Gastrocnemius medialis (tissue), 4 donors: ENCODE results near the gene ABTB1. TPM values are rescaled to one million over a fixed set of nuclear protein-coding genes. Genes with fewer than 3 reads are reported as not detected.

ENCODE experiments used
- ATAC-seq, 2 donors: fragments of 150-250 bp; one replicate each; pipeline ENCODE4 v1.9.1; 2016
- DNase-seq, 2 donors: peaks; one replicate each; pipeline ENCODE4 v3.0.0-alpha.2; 2019
- H3K27ac ChIP-seq, 4 donors: fragments of 200-600 bp; sonication (generic); 1 replicate in 1 of 4; 2 replicates in 3 of 4; pipeline ENCODE4 v1.5.1; 2016 to 2018; ENCODE audit warnings: mild to moderate bottlenecking in 2 of 4, moderate library complexity in 1 of 4
- H3K27me3 ChIP-seq, 3 donors: fragments of 200-600 bp; sonication (generic) in 2 of 3; 1 replicate in 1 of 3; 2 replicates in 2 of 3; pipeline versions ENCODE4 v1.5.1 to v1.6.0; 2016 to 2019; ENCODE audit warnings: mild to moderate bottlenecking in 1 of 3, moderate library complexity in 1 of 3
- H3K36me3 ChIP-seq, 2 donors: fragments of 200-600 bp; sonication (generic) in 1 of 2; one replicate each; pipeline ENCODE4 v1.5.1; 2017 to 2018
- H3K4me1 ChIP-seq, 2 donors: fragments of 200-600 bp; sonication (generic) in 1 of 2; one replicate each; pipeline ENCODE4 v1.5.1; 2016 to 2017; ENCODE audit warnings: mild to moderate bottlenecking in 2 of 2
- H3K4me3 ChIP-seq, 4 donors: fragments of 200-600 bp; sonication (generic) in 3 of 4; 1 replicate in 1 of 4; 2 replicates in 3 of 4; pipeline ENCODE4 v1.5.1; 2016 to 2019; ENCODE audit warnings: mild to moderate bottlenecking in 2 of 4
- H3K9me3 ChIP-seq, 3 donors: fragments of 200-600 bp; sonication (generic) in 2 of 3; 1 replicate in 1 of 3; 2 replicates in 2 of 3; pipeline ENCODE4 v1.5.1; 2016 to 2019
- CTCF ChIP-seq, 5 experiments: fragments of 450-650 bp in 3 of 5; fragments of 200-600 bp in 2 of 5; sonication (generic) in 2 of 5; IDR thresholded peaks in 4 of 5; conservative IDR thresholded peaks in 1 of 5; 1 replicate in 4 of 5; 2 replicates in 1 of 5; pipeline ENCODE4 v1.5.1; 2016 to 2019; ENCODE audit warnings: antibody characterized with exemption in 5 of 5, mild to moderate bottlenecking in 3 of 5, moderate library complexity in 3 of 5
- POLR2A ChIP-seq, 2 donors: fragments of 450-650 bp; IDR thresholded peaks; one replicate each; pipeline ENCODE4 v1.6.1; 2017; ENCODE audit warnings: antibody characterized with exemption in 2 of 2, mild to moderate bottlenecking in 2 of 2, moderate library complexity in 2 of 2
- in situ Hi-C, 4 donors: fragments of 200-750 bp; cut with MboI; loops; one replicate each; pipeline versions ENCODE4 v1.15.0 to v1.8.0; 2017; ENCODE audit warnings: low sequenced_read_pairs in 4 of 4
- intact Hi-C: fragments of 100-400 bp; cut with DNase I; formaldehyde crosslinking; loops from one replicate; pipeline ENCODE4 v1.15.1; 2023; ENCODE audit warnings: low total_unique reads
- total RNA-seq, 4 donors: library from RNA; depleted of rRNA; stranded (reverse); fragments of >200 nt; gene quantifications; one replicate each; pipeline versions ENCODE4 v1.1.0 to v1.2.3, GENCODE V29; 2016

The ABTB1 gene
- total RNA-seq, 4 donors from 2014 or later, result 22.9 to 37.5 (median 30.1) TPM

GRCh38 chr3:127718245-127718915 is 45.6 kb downstream of the ABTB1 start:
- no peak for TF ChIP-seq POLR2A (IDR thresholded peaks at IDR 0.05)
- TF ChIP-seq CTCF (IDR thresholded peaks at IDR 0.05 in 4 of 5, conservative IDR thresholded peaks at IDR 0.05 in 1 of 5), result no peak
- intact Hi-C loops, result no loop called here
- no peak for ATAC-seq
- Histone ChIP-seq H3K27ac (peak overlapping the region in 3 of 4 donors; percentile 29 to 71 (median 54)), H3K36me3 (peaks cover 0 to 23% of the 10 kb centered on the region in 2 donors), H3K4me1 (peaks cover 15 to 57% of the 10 kb centered on the region in 2 donors), H3K27me3 (no peaks in the 10 kb centered on the region), H3K4me3 (no peak overlapping the region), H3K9me3 (no peaks in the 10 kb centered on the region)
- in situ Hi-C loops, result no loop called here
- no peak for DNase-seq

- H3K36me3 ChIP-seq, result peaks cover 0 to 23% of the 10 kb centered on the region in 2 donors
- intact Hi-C loops, result no loop called here
Measured at GRCh38 chr3:127718916-127719290, 46.2 kb downstream of the ABTB1 start.

GRCh38 chr3:127719369-127719768 is 46.6 kb downstream of the ABTB1 start:
- peaks cover 0 to 23% of the 10 kb centered on the region in 2 donors for H3K36me3 ChIP-seq
- ATAC-seq (no peak), DNase-seq (no peak)
- no peaks in the 10 kb centered on the region for H3K9me3 ChIP-seq
- peaks cover 12 to 52% of the 10 kb centered on the region in 2 donors for H3K4me1 ChIP-seq
- H3K27ac ChIP-seq, result peak overlapping the region in 3 of 4 donors; percentile 18 to 71 (median 54)
- intact Hi-C loops (no loop called here), in situ Hi-C loops (no loop called here)
- H3K27me3 ChIP-seq, result no peaks in the 10 kb centered on the region
- no peak for TF ChIP-seq CTCF (IDR thresholded peaks at IDR 0.05 in 4 of 5, conservative IDR thresholded peaks at IDR 0.05 in 1 of 5)
- no peak for TF ChIP-seq POLR2A (IDR thresholded peaks at IDR 0.05)
- H3K4me3 ChIP-seq, result no peak overlapping the region

More at GRCh38 chr3:127718916-127719290, 46.2 kb downstream of the ABTB1 start:
- Histone ChIP-seq H3K4me3 (no peak overlapping the region), H3K4me1 (peaks cover 12 to 56% of the 10 kb centered on the region in 2 donors), H3K27ac (peak overlapping the region in 3 of 4 donors; percentile 18 to 71 (median 54)), H3K9me3 (no peaks in the 10 kb centered on the region), H3K27me3 (no peaks in the 10 kb centered on the region)
- in situ Hi-C loops, result no loop called here
- no peak for DNase-seq
- TF ChIP-seq POLR2A (IDR thresholded peaks at IDR 0.05), result no peak
- TF ChIP-seq CTCF (IDR thresholded peaks at IDR 0.05 in 4 of 5, conservative IDR thresholded peaks at IDR 0.05 in 1 of 5), result no peak
- no peak for ATAC-seq

DNA sequence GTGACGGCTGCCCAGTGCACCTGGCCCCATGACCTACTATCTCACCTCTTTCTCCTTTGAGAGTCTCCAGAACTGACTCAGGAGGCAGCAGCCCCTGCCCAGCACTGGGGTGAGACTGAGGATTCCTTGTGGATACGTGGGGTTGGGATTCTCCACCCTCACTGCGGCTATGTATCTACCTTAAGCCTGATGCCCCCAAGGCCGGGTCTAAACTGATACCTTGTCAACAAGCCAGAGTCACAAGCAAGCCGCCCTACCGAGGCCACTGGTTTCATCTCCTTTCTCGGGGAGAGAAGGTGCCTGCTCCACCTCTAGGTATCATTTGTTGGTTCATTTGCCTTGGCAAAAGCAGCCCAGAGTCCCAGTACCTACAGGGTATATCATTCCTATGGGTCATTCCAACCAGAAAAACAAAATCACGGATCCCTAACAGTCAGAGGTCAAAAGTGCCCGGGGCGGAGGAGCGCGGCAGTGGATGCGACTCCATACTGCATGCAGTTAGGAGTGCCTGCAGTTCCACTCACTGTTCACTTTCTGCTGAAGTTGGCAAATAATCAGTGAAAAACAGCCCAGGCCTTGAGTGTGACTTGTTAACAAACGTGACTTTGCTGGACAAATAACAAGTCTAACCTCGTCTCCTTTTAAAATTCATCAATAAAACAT is 47.5 kb downstream of the ABTB1 start:
- Histone ChIP-seq H3K27ac (peak overlapping the region in 2 of 4 donors; percentile 1 to 49), H3K4me1 (peaks cover 12 to 42% of the 10 kb centered on the region in 2 donors)
- in situ Hi-C loops, result no loop called here

More for the DNA sequence above, 47.5 kb downstream of the ABTB1 start:
- H3K4me3 ChIP-seq, result no peak overlapping the region
- no peaks in the 10 kb centered on the region for H3K9me3 ChIP-seq
- intact Hi-C loops, result no loop called here
- H3K36me3 ChIP-seq, result peaks cover 0 to 23% of the 10 kb centered on the region in 2 donors
- H3K27me3 ChIP-seq, result no peaks in the 10 kb centered on the region
- TF ChIP-seq POLR2A (IDR thresholded peaks at IDR 0.05) (no peak), CTCF (IDR thresholded peaks at IDR 0.05 in 4 of 5, conservative IDR thresholded peaks at IDR 0.05 in 1 of 5) (no peak)
- ATAC-seq (no peak), DNase-seq (no peak)
